Activated T-helper 1 cell treated with Interleukin-2 at 50 U/mL for 16 hours (primary cell): Measurements from ENCODE around the gene IL31RA.

Source experiments
- DNase-seq: peaks from one replicate; pipeline ENCODE4 v3.0.0-alpha.2; 2020; ENCODE audit warnings: low read depth

The IL31RA gene

GRCh38 chr5:55860288-55860687 lies 9.1 kb downstream of the IL31RA start:
- DNase-seq = no peak

- DNase-seq = no peak
Observed at GRCh38 chr5:55860709-55861108, 9.6 kb downstream of the IL31RA start.

GRCh38 chr5:55864606-55865541 lies 13.7 kb downstream of the IL31RA start:
- no peak for DNase-seq

GRCh38 chr5:55865831-55866230 lies 14.7 kb downstream of the IL31RA start:
- no peak for DNase-seq

DNA sequence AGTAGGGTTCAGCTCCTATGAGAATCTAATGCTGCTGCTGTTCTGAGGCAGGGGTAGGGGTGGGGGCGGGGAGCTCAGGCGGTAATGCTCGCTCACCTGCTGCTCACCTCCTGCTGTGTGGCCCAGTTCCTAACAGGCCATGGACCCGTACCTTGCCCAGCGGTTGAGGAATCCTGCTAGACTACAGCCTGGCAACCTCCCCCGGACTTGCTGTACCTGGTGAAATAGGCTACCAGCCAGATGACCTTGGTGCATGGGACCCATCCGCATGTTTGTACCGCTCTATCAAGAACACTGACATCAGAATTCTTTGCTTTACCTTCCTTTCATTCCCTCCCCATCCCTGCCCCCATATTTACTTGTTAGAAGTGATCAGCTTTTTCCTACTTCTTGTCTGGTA lies 15.3 kb downstream of the IL31RA start:
- no peak for DNase-seq

GRCh38 chr5:55866934-55867333 lies 15.8 kb downstream of the IL31RA start:
- no peak for DNase-seq

- no peak for DNase-seq
Observed at GRCh38 chr5:55868846-55869245, 17.7 kb downstream of the IL31RA start.

DNA sequence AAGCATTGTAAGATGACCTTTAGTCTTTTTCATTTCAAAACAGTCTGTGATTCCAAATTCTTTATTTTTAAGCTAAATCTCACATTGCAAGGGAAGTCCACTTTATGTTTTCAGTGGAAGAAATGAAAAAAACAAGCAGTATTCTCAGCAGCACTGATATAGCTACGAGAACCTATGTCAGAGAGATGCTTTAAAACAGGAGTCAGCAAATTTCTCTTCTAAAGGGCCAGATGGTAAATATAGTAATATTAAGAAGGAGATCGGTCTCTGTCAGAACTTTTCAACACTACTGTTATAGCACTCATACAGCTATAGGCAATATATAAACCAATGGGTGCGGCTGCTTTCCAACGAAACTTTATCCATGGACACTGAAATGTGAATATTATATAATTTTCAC lies 18.7 kb downstream of the IL31RA start:
- no peak for DNase-seq

DNA sequence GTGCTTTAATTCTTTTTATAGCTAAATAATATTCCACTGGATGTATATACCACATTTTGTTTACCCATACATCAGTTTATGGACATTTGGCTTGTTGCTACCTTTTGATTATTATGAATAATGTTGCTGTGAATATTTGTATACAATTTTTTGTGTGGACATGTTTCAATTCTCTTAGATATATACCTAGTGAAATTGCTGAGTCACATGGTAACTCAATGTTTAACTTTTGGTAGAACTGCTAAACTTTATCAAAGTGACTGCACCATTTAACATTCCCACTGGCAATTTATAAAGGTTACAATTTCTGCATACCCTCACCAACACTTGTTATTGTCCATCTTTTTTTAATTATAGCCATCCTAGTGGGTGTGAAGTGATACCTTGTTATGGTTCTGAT lies 22.1 kb downstream of the IL31RA start:
- no peak for DNase-seq

- no peak for DNase-seq
Observed at GRCh38 chr5:55877655-55878054, 26.5 kb downstream of the IL31RA start.

DNA sequence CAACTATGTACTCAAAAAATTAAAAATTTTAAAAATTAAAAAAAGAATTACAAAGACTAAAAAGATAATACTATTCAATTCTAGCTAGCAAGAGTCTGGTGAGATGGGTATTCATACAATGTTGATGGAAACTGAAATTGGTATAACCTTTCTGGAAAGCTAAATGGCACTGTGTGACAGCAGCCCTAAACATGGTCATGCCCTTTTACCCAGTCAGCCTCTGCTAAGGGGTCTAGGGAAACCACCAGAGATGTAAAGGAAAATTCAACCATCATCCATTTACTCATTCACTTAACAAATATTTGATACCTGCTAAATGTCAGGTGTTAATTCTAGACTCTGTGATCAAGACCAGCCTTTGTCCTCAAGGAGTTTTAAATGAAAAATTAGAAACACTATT lies 29.3 kb downstream of the IL31RA start:
- no peak for DNase-seq

GRCh38 chr5:55885359-55885758 lies 34.2 kb downstream of the IL31RA start:
- no peak for DNase-seq

DNA sequence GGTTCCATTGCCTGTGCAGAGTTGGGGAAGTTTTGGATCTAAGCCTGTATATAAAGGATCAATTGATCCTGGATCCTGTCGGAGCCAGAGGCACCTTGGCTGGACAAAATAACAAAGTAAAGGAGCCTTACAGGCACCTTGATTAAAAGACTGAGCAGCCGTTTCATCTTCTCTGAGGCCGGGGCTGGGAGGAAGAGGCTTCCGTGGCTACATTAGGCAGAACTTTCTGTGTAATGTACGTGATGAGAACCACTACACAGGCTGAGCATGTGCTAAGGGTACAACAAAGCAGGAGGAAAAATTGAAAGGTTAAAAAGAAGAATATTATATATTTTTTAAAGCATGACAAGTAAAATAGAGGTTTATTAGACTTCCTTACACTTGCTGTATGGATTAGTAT lies 37.0 kb downstream of the IL31RA start:
- DNase-seq = no peak

DNA sequence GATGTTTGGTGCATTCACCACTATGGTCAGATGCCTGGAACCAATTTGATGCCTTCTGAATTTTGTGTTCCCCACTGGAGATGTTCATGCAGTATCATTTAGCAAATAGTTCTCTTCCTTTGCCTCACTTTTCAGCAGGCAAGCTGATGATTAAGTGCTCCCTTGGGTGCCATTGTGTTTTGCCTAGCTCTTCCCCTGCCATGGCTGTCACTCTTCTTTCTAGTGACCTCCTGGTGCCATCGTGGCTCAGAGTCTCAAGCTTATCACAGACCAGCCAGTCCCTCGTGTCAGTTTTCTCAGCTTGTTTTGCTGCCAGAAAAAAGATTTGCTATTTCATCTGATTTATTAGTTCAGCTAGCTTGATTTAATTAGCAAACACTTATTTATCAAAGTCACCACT lies 41.3 kb downstream of the IL31RA start:
- no peak for DNase-seq

- no peak for DNase-seq
Observed at GRCh38 chr5:55894135-55894534, 43.0 kb downstream of the IL31RA start.

DNA sequence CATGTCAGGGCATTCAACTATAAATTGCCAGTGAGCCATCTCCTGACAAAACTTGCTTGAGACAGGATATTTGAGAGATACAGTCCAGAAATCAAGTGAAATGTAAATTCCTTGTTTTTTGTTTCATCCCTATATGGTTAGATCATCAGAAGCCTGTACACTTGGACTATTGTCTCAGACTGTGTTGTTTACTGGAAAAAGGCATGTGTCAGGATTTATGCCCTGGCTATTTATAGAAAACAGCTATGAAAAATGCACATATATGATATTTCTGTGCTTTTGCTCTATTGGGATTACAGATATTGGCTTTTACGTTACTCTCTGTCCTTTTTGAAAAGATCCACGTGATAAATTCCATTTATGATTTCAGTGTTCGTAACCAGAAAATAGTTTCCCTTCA lies 44.2 kb downstream of the IL31RA start:
- no peak for DNase-seq

DNA sequence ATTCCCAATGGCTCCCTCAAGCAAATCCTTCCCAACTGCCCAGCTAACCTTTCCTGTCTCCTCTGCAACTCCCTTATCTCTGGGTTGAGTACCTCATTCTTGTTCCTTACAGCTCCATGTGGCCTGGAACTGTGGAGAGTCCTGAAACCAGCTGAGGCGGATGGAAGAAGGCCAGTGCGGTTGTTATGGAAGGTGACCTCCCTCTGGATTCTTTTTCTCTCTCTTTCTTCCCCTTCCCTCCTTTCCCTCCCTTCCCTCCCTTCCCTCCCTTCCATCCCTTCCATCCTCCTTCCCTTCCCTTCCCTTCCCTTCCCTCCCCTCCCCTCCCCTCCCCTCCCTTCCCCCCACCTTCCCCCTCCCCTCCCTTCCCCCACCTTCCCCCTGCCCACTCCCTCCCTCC lies 45.1 kb downstream of the IL31RA start:
- DNase-seq = no peak

DNA sequence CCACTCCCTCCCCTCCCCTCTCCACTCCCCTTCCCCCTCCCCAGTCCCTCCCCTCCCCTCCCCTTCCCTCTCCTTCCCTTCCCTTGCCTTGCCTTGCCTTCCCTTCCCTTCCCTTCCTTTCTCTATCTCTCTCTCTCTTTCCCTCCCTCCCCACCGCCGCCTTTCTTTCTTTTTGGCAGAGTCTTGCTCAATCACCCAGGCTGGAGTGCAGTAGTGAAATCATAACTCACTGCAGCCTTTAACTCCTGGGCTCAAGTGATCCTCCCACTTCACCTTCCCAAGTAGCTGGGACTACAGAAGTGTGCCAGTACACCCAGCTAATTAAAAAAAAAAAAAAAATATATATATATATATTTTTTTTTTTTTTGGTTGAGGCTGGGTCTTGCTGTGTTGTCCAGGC lies 45.5 kb downstream of the IL31RA start:
- no peak for DNase-seq

DNA sequence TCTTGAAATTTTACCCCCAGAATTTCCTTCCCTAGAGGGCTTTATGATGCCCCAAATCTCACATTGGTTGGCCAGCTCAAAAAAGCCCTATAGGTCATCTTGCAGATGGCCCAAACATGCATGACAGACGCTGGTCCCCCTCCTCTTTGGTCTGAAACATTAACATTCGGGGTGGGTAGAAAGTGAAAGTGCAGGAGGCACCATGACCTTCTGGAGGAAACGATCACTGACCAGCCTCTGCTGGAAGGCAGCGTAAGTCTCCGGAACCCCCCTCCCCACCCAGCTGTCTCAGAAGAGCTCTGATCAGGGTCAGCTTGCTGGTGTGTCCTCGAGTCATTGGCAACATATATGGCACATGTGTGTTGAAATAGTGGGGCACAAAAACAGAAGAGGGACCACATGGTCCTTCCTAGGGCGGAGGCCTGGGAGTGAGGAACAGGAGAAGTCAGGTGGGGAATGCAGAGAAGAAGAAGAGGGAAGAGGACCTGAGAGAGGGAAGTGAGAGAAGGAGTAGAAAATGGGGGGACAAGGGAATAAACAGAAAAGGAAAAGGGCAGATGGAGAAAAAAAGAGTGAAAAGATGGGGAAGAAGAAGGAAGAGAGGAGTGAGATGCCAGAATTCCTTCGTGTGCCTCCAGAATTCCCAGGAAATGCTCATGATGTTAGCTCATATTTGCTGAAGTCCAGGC lies 46.2 kb downstream of the IL31RA start:
- no peak for DNase-seq

- DNase-seq = no peak
Observed at GRCh38 chr5:55897905-55898304, 46.7 kb downstream of the IL31RA start.

DNA sequence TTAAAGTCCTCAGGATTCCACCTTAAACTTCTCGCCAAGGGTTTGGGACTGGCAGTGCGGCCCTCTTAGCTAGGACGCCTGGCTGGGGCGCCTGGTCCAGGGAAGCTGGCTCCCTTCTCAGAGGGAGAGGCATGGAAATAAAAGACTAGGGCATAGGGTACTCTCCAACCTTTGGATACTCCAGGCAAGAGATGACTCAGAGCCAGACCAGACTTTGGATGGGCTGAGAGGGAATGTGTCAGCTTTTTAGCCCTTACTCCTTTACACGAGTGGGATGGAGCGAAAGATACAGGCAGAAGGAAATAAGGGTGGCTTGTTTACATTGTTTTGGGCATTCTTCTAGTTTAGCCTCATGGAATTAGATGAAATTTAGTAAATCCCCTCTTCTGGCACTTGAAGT lies 48.2 kb downstream of the IL31RA start:
- no peak for DNase-seq

DNA sequence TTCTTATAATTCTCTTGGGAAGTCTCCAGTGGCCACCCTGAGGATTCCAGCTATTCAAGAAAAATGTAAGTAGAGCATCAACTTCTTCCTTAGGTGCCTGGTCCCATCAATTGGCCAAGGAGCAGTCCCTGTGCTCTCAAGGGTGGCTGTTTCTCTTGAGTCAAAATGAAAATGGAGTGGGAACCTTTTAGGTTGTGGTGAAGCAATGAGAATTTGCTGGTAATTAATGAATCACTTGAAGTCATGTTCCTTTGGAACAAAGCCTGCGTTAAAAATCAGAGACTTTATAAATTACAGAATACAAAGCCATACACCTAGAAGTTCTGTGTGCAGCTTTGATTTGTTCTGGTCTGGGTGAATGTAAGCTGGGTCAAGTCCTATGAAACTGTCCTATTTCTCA lies 48.9 kb downstream of the IL31RA start:
- DNase-seq = no peak

DNA sequence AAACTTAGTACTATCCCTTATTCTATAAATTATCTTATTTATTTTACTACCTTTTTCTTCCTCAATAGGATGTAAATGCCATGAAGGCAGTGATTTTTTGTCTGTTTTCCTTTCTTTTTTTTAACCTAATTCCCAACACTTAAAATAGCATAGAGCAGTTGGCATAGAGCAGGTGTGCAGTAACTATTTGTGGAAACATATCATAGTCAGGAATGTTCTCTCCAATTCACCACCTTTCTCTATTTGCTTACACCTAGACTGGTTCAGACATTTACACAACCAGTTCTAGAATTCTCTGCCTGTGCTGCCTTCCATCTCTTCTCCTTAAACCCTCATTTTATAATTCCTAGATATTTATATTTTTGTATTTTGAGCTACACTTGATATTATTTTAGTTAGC lies 49.6 kb downstream of the IL31RA start:
- no peak for DNase-seq

DNA sequence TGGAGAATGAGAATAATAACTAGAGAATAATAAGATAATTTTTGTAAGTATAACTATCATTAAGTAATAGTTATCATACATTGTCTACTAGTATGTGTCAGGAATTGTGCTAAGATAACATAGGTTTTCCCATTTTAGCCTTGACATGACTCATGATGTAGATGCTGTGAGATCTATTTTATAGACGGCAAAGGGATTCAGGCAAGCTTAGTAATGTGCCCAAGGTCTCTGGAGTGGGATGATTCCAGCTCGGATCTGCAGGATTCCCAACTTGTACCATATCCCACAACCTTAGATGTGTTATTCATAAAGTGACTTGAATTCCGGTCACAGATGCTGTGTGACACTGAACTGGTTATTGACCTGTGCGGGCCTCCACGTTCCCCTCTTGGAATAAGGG lies 51.5 kb downstream of the IL31RA start:
- DNase-seq = no peak
